ENCODE measurements around the gene SOCS1.

GRCh38 chr16:11292076-11292748 lies 36.2 kb upstream of the SOCS1 start:
- no peak for TF ChIP-seq FOXA1 (IDR thresholded peaks at IDR 0.05)
- TF ChIP-seq FOXK2 (IDR thresholded peaks at IDR 0.05) = no peak
- TF ChIP-seq HDGF (IDR thresholded peaks at IDR 0.05; ENCODE audit: borderline replicate concordance) = no peak
- no peak for TF ChIP-seq SP1 (IDR thresholded peaks at IDR 0.05)
- TF ChIP-seq ZNF384 (IDR thresholded peaks at IDR 0.05) = no peak
- TF ChIP-seq SUZ12 (IDR thresholded peaks at IDR 0.05) = no peak
- no peak for TF ChIP-seq NFRKB (IDR thresholded peaks at IDR 0.05)
- TF ChIP-seq FOXM1 (IDR thresholded peaks at IDR 0.05; ENCODE audit: borderline replicate concordance) = no peak
- no peak for TF ChIP-seq PKNOX1 (IDR thresholded peaks at IDR 0.05)

All from HEK293T (cell line).